IMR-90 (cell line): ENCODE measurements around the gene L3MBTL4. TPM values are rescaled to one million over a fixed set of nuclear protein-coding genes. Genes with fewer than 3 reads are reported as not detected.

Experiments
- ATAC-seq: fragments of 200-7000 bp; cut with Tn5 transposase; 2 replicates; pipeline ENCODE4 v1.9.1; 2020; ENCODE audit warnings: low read depth, mild to moderate bottlenecking, moderate library complexity
- BruUV-seq: library from RNA; stranded (reverse); fragments of 400-500 nt; replicated peaks from 2 replicates; lab custom pipeline; 2021; lab: Mats Ljungman, UMichigan
- CTCF ChIA-PET: fragments of 300-600 bp; formaldehyde crosslinking; extraction: SDS; loops from one replicate; lab custom pipeline; 2021; ENCODE audit warnings: antibody characterized with exemption; lab: Yijun Ruan, JAX
- POLR2A ChIA-PET: fragments of 300-600 bp; sonication (Branson Sonifier 250); formaldehyde crosslinking; loops from one replicate; lab custom pipeline; 2022; ENCODE audit warnings: antibody characterized with exemption; ENCODE audit not compliant: unreplicated experiment; lab: Charles Lee
- DNase-seq: peaks from one replicate; pipeline ENCODE4 v3.0.0; 2013
- H2AFZ ChIP-seq: replicated peaks from 2 replicates; pipeline ENCODE3; 2013; ENCODE audit warnings: low read length, mild to moderate bottlenecking; ENCODE audit not compliant: poor library complexity
- H2AK5ac ChIP-seq: 2 replicates; pipeline ENCODE4 v1.6.1; 2013; ENCODE audit warnings: low read depth, low read length, inconsistent platforms
- H2AK9ac ChIP-seq: replicated peaks from 2 replicates; pipeline ENCODE3; 2013; ENCODE audit warnings: mild to moderate bottlenecking, low read depth, low read length, moderate library complexity; ENCODE audit not compliant: poor library complexity
- H2BK120ac ChIP-seq: 2 replicates; pipeline ENCODE4 v1.6.1; 2013; ENCODE audit warnings: low read depth, low read length, inconsistent platforms
- H2BK15ac ChIP-seq: 3 replicates; pipeline ENCODE4 v1.6.1; 2013; ENCODE audit warnings: low read depth, low read length, inconsistent platforms
- H2BK20ac ChIP-seq: 2 replicates; pipeline ENCODE4 v1.6.1; 2013; ENCODE audit warnings: low read depth, mild to moderate bottlenecking, inconsistent platforms, low read length, moderate library complexity
- H2BK5ac ChIP-seq: 2 replicates; pipeline ENCODE4 v1.6.1; 2013; ENCODE audit warnings: mild to moderate bottlenecking, low read depth, low read length, inconsistent platforms; ENCODE audit not compliant: poor library complexity, severe bottlenecking
- H3K14ac ChIP-seq: replicated peaks from 2 replicates; pipeline ENCODE4 v1.6.1; 2013; ENCODE audit warnings: low read depth, low read length, inconsistent platforms
- H3K18ac ChIP-seq: 2 replicates; pipeline ENCODE4 v1.6.1; 2013; ENCODE audit warnings: low read depth, low read length, control low read depth
- H3K23ac ChIP-seq: 2 replicates; pipeline ENCODE4 v1.6.1; 2013; ENCODE audit warnings: low read depth, low read length, inconsistent platforms
- H3K27ac ChIP-seq: 2 replicates; pipeline ENCODE4 v1.5.1; 2013; ENCODE audit warnings: mild to moderate bottlenecking, control low read depth, low read length; ENCODE audit not compliant: insufficient read depth
- H3K27me3 ChIP-seq: 2 replicates; pipeline ENCODE4 v1.6.1; 2013; ENCODE audit warnings: low read length; ENCODE audit not compliant: control insufficient read depth, insufficient read depth
- H3K36me3 ChIP-seq: 2 replicates; pipeline ENCODE4 v1.6.1; 2013; ENCODE audit warnings: low read length, mixed read lengths; ENCODE audit not compliant: control insufficient read depth, insufficient read depth
- H3K4ac ChIP-seq: 2 replicates; pipeline ENCODE4 v1.6.1; 2013; ENCODE audit warnings: low read depth, low read length, inconsistent platforms
- H3K4me1 ChIP-seq: 2 replicates; pipeline ENCODE4 v1.6.1; 2013; ENCODE audit warnings: low read length, mixed read lengths; ENCODE audit not compliant: control insufficient read depth, insufficient read depth
- H3K4me2 ChIP-seq: 2 replicates; pipeline ENCODE4 v1.6.1; 2013; ENCODE audit warnings: low read depth, mild to moderate bottlenecking, control low read depth, low read length, moderate library complexity
- H3K4me3 ChIP-seq: 2 replicates; pipeline ENCODE4 v1.5.1; 2013; ENCODE audit warnings: low read depth, mild to moderate bottlenecking, control low read depth, low read length, moderate library complexity; ENCODE audit not compliant: insufficient read depth
- H3K56ac ChIP-seq: 2 replicates; pipeline ENCODE4 v1.6.1; 2013; ENCODE audit warnings: low read length, inconsistent platforms; ENCODE audit not compliant: insufficient read depth; ENCODE audit errors: extremely low read depth
- H3K79me1 ChIP-seq, 2 experiments: 2 replicates each; pipeline ENCODE4 v1.6.1; 2013; ENCODE audit warnings: low read length in 2 of 2, inconsistent platforms in 1 of 2, low read depth in 1 of 2
- H3K9ac ChIP-seq: 2 replicates; pipeline ENCODE4 v1.6.1; 2013; ENCODE audit warnings: low read depth, low read length, control low read depth
- H3K9me1 ChIP-seq: 2 replicates; pipeline ENCODE4 v1.6.1; 2013; ENCODE audit warnings: low read length, inconsistent platforms; ENCODE audit not compliant: insufficient read depth
- H3K9me3 ChIP-seq: 2 replicates; pipeline ENCODE4 v1.6.1; 2013; ENCODE audit warnings: low read length; ENCODE audit not compliant: control insufficient read depth, insufficient read depth
- H4K20me1 ChIP-seq: 2 replicates; pipeline ENCODE4 v1.6.1; 2013; ENCODE audit warnings: low read length, inconsistent platforms; ENCODE audit not compliant: insufficient read depth
- H4K5ac ChIP-seq: 2 replicates; pipeline ENCODE4 v1.6.1; 2013; ENCODE audit warnings: mild to moderate bottlenecking, low read depth, low read length, control low read depth
- H4K8ac ChIP-seq, 2 experiments: 2 replicates each; pipeline ENCODE4 v1.6.1; 2013; ENCODE audit warnings: low read depth in 2 of 2, low read length in 2 of 2, control low read depth in 1 of 2, inconsistent platforms in 1 of 2
- H4K91ac ChIP-seq: 2 replicates; pipeline ENCODE4 v1.6.1; 2013; ENCODE audit warnings: low read depth, low read length, inconsistent platforms; ENCODE audit not compliant: insufficient read depth
- BHLHE40 ChIP-seq: fragments of 150-350 bp; IDR thresholded peaks from 2 replicates; pipeline ENCODE4 v1.6.1; 2016; ENCODE audit warnings: mild to moderate bottlenecking, low read depth, low read length
- CEBPB ChIP-seq: IDR thresholded peaks from 2 replicates; pipeline ENCODE4 v1.6.1; 2012; ENCODE audit warnings: low read depth, low read length, improper control_type of control experiment
- CHD1 ChIP-seq: IDR thresholded peaks from 2 replicates; pipeline ENCODE4 v1.6.1; 2012; ENCODE audit warnings: low read depth, low read length, improper control_type of control experiment
- FOS ChIP-seq: fragments of 150-350 bp; IDR thresholded peaks from 2 replicates; pipeline ENCODE4 v1.6.1; 2016; ENCODE audit warnings: low read depth, low read length
- MAFK ChIP-seq: IDR thresholded peaks from 2 replicates; pipeline ENCODE4 v1.6.1; 2012; ENCODE audit warnings: low read depth, low read length, improper control_type of control experiment
- MAZ ChIP-seq: IDR thresholded peaks from 2 replicates; pipeline ENCODE4 v1.6.1; 2012; ENCODE audit warnings: low read depth, mild to moderate bottlenecking, low read length, improper control_type of control experiment, moderate library complexity, borderline replicate concordance
- MXI1 ChIP-seq: IDR thresholded peaks from 2 replicates; pipeline ENCODE4 v1.6.1; 2012; ENCODE audit warnings: low read depth, mild to moderate bottlenecking, low read length, moderate library complexity, borderline replicate concordance
- NFE2L2 ChIP-seq: fragments of 150-350 bp; IDR thresholded peaks from 2 replicates; pipeline ENCODE4 v1.6.1; 2016; ENCODE audit warnings: low read depth, mild to moderate bottlenecking, low read length
- RAD21 ChIP-seq: IDR thresholded peaks from 2 replicates; pipeline ENCODE4 v1.6.1; 2012; ENCODE audit warnings: low read length, improper control_type of control experiment
- RCOR1 ChIP-seq: IDR thresholded peaks from 2 replicates; pipeline ENCODE4 v1.6.1; 2012; ENCODE audit warnings: mild to moderate bottlenecking, low read length, improper control_type of control experiment; ENCODE audit not compliant: insufficient replicate concordance
- RFX5 ChIP-seq: IDR thresholded peaks from 2 replicates; pipeline ENCODE4 v1.8.0; 2012; ENCODE audit warnings: low read depth, mild to moderate bottlenecking, low read length, moderate library complexity
- SMC3 ChIP-seq: fragments of 150-350 bp; IDR thresholded peaks from 2 replicates; pipeline ENCODE4 v1.6.1; 2016; ENCODE audit warnings: low read depth, mild to moderate bottlenecking, antibody characterized with exemption, low read length, moderate library complexity
- WGBS, 2 experiments: methylation state at CpG; one replicate each; pipeline versions ENCODE4 v1.1.5 to v1.1.7; 2013; ENCODE audit warnings: missing lambda C conversion rate in 2 of 2; ENCODE audit not compliant: insufficient read length in 1 of 2; ENCODE audit errors: extremely low coverage in 2 of 2; 5-methylcytosine and 5-hydroxymethylcytosine counted together
- dilution Hi-C: fragments of 300-500 bp; cut with HindIII; formaldehyde crosslinking; loops from one replicate; pipeline ENCODE4 v1.14.3; 2018; ENCODE audit warnings: low sequenced_read_pairs; ENCODE audit not compliant: unreplicated experiment
- in situ Hi-C: fragments of 300-500 bp; cut with MboI; formaldehyde crosslinking; loops from 3 replicates; pipeline ENCODE4 v1.14.3; 2019; ENCODE audit warnings: low sequenced_read_pairs, inconsistent platforms, mixed read lengths
- intact Hi-C: fragments of 100-400 bp; cut with micrococcal nuclease; formaldehyde crosslinking; loops from 2 replicates; pipeline ENCODE4 v1.10.0; 2022
- polyA plus RNA-seq, 3 experiments: library from polyadenylated mRNA; depleted of rRNA; stranded (reverse); fragments of >200 nt; gene quantifications; 2 replicates each; pipeline ENCODE4 v1.2.3, GENCODE V29; 2012; ENCODE audit warnings: low replicate concordance in 1 of 3
- total RNA-seq: library from RNA; depleted of rRNA; stranded (reverse); fragments of >200 nt; gene quantifications from 2 replicates; pipeline ENCODE4 v1.2.3, GENCODE V29; 2012
- TF ChIP-seq, protein P1 (sequence below): fragments of 150-350 bp; IDR thresholded peaks from 2 replicates; pipeline ENCODE4 v1.6.1; 2016; ENCODE audit warnings: low read depth, mild to moderate bottlenecking, low read length, moderate library complexity, borderline replicate concordance
- TF ChIP-seq, protein P2 (sequence below): conservative IDR thresholded peaks from 2 replicates; pipeline ENCODE4 v1.5.1; 2012; ENCODE audit warnings: mild to moderate bottlenecking, low read depth, low read length, improper control_type of control experiment
- TF ChIP-seq, protein P3 (sequence below): fragments of 150-350 bp; IDR thresholded peaks from 2 replicates; pipeline ENCODE4 v1.6.1; 2017; ENCODE audit warnings: mild to moderate bottlenecking, antibody characterized with exemption, low read length, low read depth

The L3MBTL4 gene
- total and polyA plus RNA-seq, 2 of the 4 experiments (the other 2 are of a cell fraction), result under 0.01 to 0.02 TPM

DNA sequence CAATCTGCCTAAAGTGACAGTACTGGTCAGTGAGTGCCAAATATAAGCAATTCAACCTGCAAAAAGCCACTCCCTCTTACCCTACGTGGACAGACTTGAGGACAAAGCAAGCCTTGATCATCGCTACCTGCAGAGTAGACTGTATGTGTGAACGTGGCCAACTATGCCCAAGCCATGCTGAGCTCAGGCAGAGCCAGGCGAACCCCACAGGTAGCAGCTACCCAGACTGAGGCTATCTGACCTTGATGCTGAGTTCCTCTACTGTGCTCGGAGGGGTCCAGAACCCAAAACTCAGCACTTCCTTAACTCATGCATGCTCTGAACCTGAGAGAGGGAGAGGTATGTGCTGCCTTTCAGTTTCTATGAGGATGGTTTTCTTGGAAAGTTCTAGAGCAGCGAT lies 455.9 kb downstream of the L3MBTL4 start:
- no peak overlapping the region for H3K56ac ChIP-seq
- H3K79me1 ChIP-seq, result no peaks in the 10 kb centered on the region
- no peak overlapping the region for H2BK120ac ChIP-seq
- TF ChIP-seq CEBPB, result no peak
- no peak for TF ChIP-seq MXI1
- no peak for TF ChIP-seq FOS
- TF ChIP-seq, protein P1, sequence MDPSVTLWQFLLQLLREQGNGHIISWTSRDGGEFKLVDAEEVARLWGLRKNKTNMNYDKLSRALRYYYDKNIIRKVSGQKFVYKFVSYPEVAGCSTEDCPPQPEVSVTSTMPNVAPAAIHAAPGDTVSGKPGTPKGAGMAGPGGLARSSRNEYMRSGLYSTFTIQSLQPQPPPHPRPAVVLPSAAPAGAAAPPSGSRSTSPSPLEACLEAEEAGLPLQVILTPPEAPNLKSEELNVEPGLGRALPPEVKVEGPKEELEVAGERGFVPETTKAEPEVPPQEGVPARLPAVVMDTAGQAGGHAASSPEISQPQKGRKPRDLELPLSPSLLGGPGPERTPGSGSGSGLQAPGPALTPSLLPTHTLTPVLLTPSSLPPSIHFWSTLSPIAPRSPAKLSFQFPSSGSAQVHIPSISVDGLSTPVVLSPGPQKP, result no peak
- TF ChIP-seq SMC3, result no peak
- TF ChIP-seq CHD1, result no peak
- TF ChIP-seq, protein P2, sequence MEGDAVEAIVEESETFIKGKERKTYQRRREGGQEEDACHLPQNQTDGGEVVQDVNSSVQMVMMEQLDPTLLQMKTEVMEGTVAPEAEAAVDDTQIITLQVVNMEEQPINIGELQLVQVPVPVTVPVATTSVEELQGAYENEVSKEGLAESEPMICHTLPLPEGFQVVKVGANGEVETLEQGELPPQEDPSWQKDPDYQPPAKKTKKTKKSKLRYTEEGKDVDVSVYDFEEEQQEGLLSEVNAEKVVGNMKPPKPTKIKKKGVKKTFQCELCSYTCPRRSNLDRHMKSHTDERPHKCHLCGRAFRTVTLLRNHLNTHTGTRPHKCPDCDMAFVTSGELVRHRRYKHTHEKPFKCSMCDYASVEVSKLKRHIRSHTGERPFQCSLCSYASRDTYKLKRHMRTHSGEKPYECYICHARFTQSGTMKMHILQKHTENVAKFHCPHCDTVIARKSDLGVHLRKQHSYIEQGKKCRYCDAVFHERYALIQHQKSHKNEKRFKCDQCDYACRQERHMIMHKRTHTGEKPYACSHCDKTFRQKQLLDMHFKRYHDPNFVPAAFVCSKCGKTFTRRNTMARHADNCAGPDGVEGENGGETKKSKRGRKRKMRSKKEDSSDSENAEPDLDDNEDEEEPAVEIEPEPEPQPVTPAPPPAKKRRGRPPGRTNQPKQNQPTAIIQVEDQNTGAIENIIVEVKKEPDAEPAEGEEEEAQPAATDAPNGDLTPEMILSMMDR, result no peak
- TF ChIP-seq BHLHE40, result no peak
- no peak for TF ChIP-seq MAZ
- TF ChIP-seq MAFK, result no peak
- no peak for TF ChIP-seq RCOR1
- TF ChIP-seq NFE2L2, result no peak
- no peak for TF ChIP-seq RAD21
- no peak for TF ChIP-seq RFX5
- TF ChIP-seq, protein P3, sequence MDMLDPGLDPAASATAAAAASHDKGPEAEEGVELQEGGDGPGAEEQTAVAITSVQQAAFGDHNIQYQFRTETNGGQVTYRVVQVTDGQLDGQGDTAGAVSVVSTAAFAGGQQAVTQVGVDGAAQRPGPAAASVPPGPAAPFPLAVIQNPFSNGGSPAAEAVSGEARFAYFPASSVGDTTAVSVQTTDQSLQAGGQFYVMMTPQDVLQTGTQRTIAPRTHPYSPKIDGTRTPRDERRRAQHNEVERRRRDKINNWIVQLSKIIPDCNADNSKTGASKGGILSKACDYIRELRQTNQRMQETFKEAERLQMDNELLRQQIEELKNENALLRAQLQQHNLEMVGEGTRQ, result no peak
- H4K8ac ChIP-seq, result no peak overlapping the region
- H2BK20ac ChIP-seq, result no peak overlapping the region
- in situ Hi-C loops (no loop called here), intact Hi-C loops (no loop called here), dilution Hi-C loops (no loop called here)
- H4K5ac ChIP-seq, result no peak overlapping the region
- no peak overlapping the region for H2AK9ac ChIP-seq
- no peak overlapping the region for H2BK5ac ChIP-seq
- H3K4me1 ChIP-seq, result no peaks in the 10 kb centered on the region
- no peaks in the 10 kb centered on the region for H4K20me1 ChIP-seq
- H2BK15ac ChIP-seq, result no peak overlapping the region
- no peak for DNase-seq
- no peak overlapping the region for H4K91ac ChIP-seq
- no peaks in the 10 kb centered on the region for H3K9me1 ChIP-seq
- H3K4me3 ChIP-seq, result no peak overlapping the region
- POLR2A ChIA-PET, result no interaction called here
- no peak overlapping the region for H3K14ac ChIP-seq
- H2AK5ac ChIP-seq, result no peak overlapping the region
- H3K9me3 ChIP-seq, result no peaks in the 10 kb centered on the region
- ATAC-seq, result no peak
- H3K27me3 ChIP-seq, result peaks cover 5% of the 10 kb centered on the region; the same call in 1 of the 2 replicates
- H2AFZ ChIP-seq, result no peak overlapping the region
- no peak overlapping the region for H3K4me2 ChIP-seq
- no peaks in the 10 kb centered on the region for H3K36me3 ChIP-seq
- 100% methylated on average over 1 of the region's 6 CpGs; no CpG with 5 or more reads in 1 of the 2 experiments for WGBS, 2 experiments
- H3K27ac ChIP-seq, result no peak overlapping the region
- H3K18ac ChIP-seq, result no peak overlapping the region
- H3K9ac ChIP-seq, result no peak overlapping the region
- H3K23ac ChIP-seq, result no peak overlapping the region
- H3K4ac ChIP-seq, result no peak overlapping the region
- CTCF ChIA-PET, result no interaction called here
- no TSS peak for BruUV-seq
